GM12878 (cell line): ENCODE data around the gene TMED10. TPM values are rescaled to one million over a fixed set of nuclear protein-coding genes. Genes with fewer than 3 reads are reported as not detected.

ENCODE experiments used
- ATAC-seq: fragments of 200-7000 bp; cut with Tn5 transposase; 3 replicates; pipeline ENCODE4 v1.9.1; 2020; ENCODE audit warnings: mild to moderate bottlenecking, moderate library complexity
- BruUV-seq: library from RNA; stranded (reverse); fragments of 400-500 nt; replicated peaks from 2 replicates; lab custom pipeline; 2021; lab: Mats Ljungman, UMichigan
- CTCF ChIA-PET: fragments of 300-600 bp; sonication (Branson Sonifier 250); formaldehyde crosslinking; extraction: SDS; loops from one replicate; lab custom pipeline; 2021; ENCODE audit warnings: inconsistent platforms; lab: Yijun Ruan, JAX
- POLR2A ChIA-PET: fragments of 350-600 bp; formaldehyde crosslinking; extraction: SDS; loops from one replicate; lab custom pipeline; 2021; ENCODE audit warnings: inconsistent platforms; lab: Charles Lee
- RAD21 ChIA-PET: fragments of 300-600 bp; sonication (Branson Sonifier 250); formaldehyde crosslinking; loops from one replicate; lab custom pipeline; 2023; ENCODE audit warnings: antibody characterized with exemption; ENCODE audit not compliant: unreplicated experiment; lab: Charles Lee
- SMC1A ChIA-PET: fragments of 300-600 bp; sonication (Branson Sonifier 250); formaldehyde crosslinking; loops from one replicate; lab custom pipeline; 2023; ENCODE audit not compliant: unreplicated experiment, uncharacterized antibody; lab: Charles Lee
- DNase-seq: peaks from one replicate; pipeline ENCODE4 v3.0.0-alpha.2; 2011; ENCODE audit warnings: low read depth, low spot score
- FAIRE-seq: peaks from 3 replicates; lab custom pipeline; 2011; peaks lifted over from hg19 to GRCh38; lab: Jason Lieb, UNC
- H2AFZ ChIP-seq: 2 replicates; pipeline ENCODE4 v1.6.0; 2011; ENCODE audit warnings: low read depth, low read length, control low read depth; ENCODE audit not compliant: control insufficient read depth
- H3K27ac ChIP-seq: 2 replicates; pipeline ENCODE4 v1.5.1; 2011; ENCODE audit warnings: control low read depth; ENCODE audit not compliant: control insufficient read depth, insufficient read depth
- H3K27me3 ChIP-seq, 2 experiments: replicated peaks in 1 of 2; 2 replicates each; pipeline versions ENCODE4 v1.6.0 to v1.6.1; 2011; ENCODE audit warnings: low read length in 1 of 2; ENCODE audit not compliant: control insufficient read depth in 2 of 2, insufficient read depth in 2 of 2
- H3K36me3 ChIP-seq, 2 experiments: 2 replicates each; pipeline ENCODE4 v1.5.1; 2011; ENCODE audit warnings: low read length in 1 of 2; ENCODE audit not compliant: control insufficient read depth in 2 of 2, insufficient read depth in 2 of 2
- H3K4me1 ChIP-seq: 2 replicates; pipeline ENCODE4 v1.6.1; 2011; ENCODE audit warnings: mild to moderate bottlenecking, low read length, moderate library complexity, mixed read lengths; ENCODE audit not compliant: control insufficient read depth, insufficient read depth
- H3K4me2 ChIP-seq: 2 replicates; pipeline ENCODE4 v1.6.0; 2011; ENCODE audit warnings: control low read depth; ENCODE audit not compliant: control insufficient read depth, insufficient read depth
- H3K4me3 ChIP-seq: fragments of 200-600 bp; sonication (generic); 2 replicates; pipeline ENCODE4 v1.5.1; 2016
- H3K79me2 ChIP-seq: 2 replicates; pipeline ENCODE4 v1.6.0; 2011; ENCODE audit warnings: low read length; ENCODE audit not compliant: control insufficient read depth, insufficient read depth
- H3K9ac ChIP-seq: 2 replicates; pipeline ENCODE4 v1.8.0; 2011; ENCODE audit warnings: low read length, control low read depth, mixed read lengths; ENCODE audit not compliant: control insufficient read depth, insufficient read depth
- H3K9me3 ChIP-seq: replicated peaks from 3 replicates; pipeline ENCODE4 v1.5.1; 2011; ENCODE audit warnings: mild to moderate bottlenecking, low read length; ENCODE audit not compliant: control insufficient read depth, insufficient read depth
- H4K20me1 ChIP-seq: 2 replicates; pipeline ENCODE4 v1.6.0; 2011; ENCODE audit not compliant: control insufficient read depth, insufficient read depth
- MTA3 ChIP-seq: IDR thresholded peaks from 2 replicates; pipeline ENCODE4 v1.6.1; 2012; ENCODE audit warnings: low read length, inconsistent platforms, borderline replicate concordance
- POLR2AphosphoS2 ChIP-seq: IDR thresholded peaks from 2 replicates; pipeline ENCODE4 v1.6.1; 2011; ENCODE audit warnings: low read depth, mild to moderate bottlenecking, low read length, improper control_type of control experiment, moderate library complexity
- SREBF1 ChIP-seq: IDR thresholded peaks from 2 replicates; pipeline ENCODE4 v1.6.1; 2012; ENCODE audit warnings: mild to moderate bottlenecking, low read length
- SUZ12 ChIP-seq: fragments of 200-600 bp; sonication (generic); IDR thresholded peaks from one replicate; pipeline ENCODE4 v1.6.1; 2018; ENCODE audit warnings: antibody characterized with exemption, mild to moderate bottlenecking; ENCODE audit not compliant: unreplicated experiment
- TCF7 ChIP-seq: IDR thresholded peaks from 2 replicates; pipeline ENCODE4 v1.6.1; 2014; ENCODE audit warnings: antibody characterized with exemption, borderline replicate concordance
- YY1 ChIP-seq: IDR thresholded peaks from 2 replicates; pipeline ENCODE4 v1.6.1; 2011; ENCODE audit warnings: low read depth, mild to moderate bottlenecking, low read length
- WGBS: methylation state at CpG from one replicate; pipeline ENCODE4 v1.1.6; 2016; ENCODE audit warnings: low lambda C conversion rate; ENCODE audit not compliant: insufficient replicate concordance, insufficient coverage; ENCODE audit errors: missing lambda C conversion rate; 5-methylcytosine and 5-hydroxymethylcytosine counted together
- in situ Hi-C: fragments of 300-500 bp; cut with MboI; formaldehyde crosslinking; loops from 9 replicates; pipeline ENCODE4 v1.14.3; 2018; ENCODE audit warnings: mixed read lengths
- intact Hi-C: fragments of 100-400 bp; cut with micrococcal nuclease; formaldehyde crosslinking; loops from one replicate; pipeline ENCODE4 v1.14.2; 2022; ENCODE audit not compliant: unreplicated experiment
- polyA plus RNA-seq, 11 experiments: library from polyadenylated mRNA; depleted of rRNA in 4 of 11; unstranded in 6 of 11; stranded (reverse) in 5 of 11; fragments of >200 nt; fragmentation: Nextera tagmentation in 4 of 11; fragmentation: Illumina TruSeq in 1 of 11; extraction: Ambion mirVana in 4 of 11; extraction: Trizol in 1 of 11; gene quantifications; 1 replicate in 1 of 11; 2 replicates in 10 of 11; pipeline versions ENCODE4 v1.2.1 to v1.2.3, GENCODE V29; 2011 to 2016; ENCODE audit warnings: inconsistent platforms in 2 of 11, missing spikeins in 2 of 11, low read depth in 1 of 11
- total RNA-seq, 4 experiments: library from RNA; depleted of rRNA in 3 of 4; stranded (reverse); fragments of >200 nt in 3 of 4; fragmentation: Illumina TruSeq in 1 of 4; extraction: Trizol in 1 of 4; gene quantifications; 2 replicates each; pipeline versions ENCODE4 v1.2.1 to v1.2.3, GENCODE V29; 2013 to 2021
- TF ChIP-seq, protein P1 (sequence below): fragments of 450-650 bp; IDR thresholded peaks from 2 replicates; pipeline ENCODE4 v1.6.1; 2017; ENCODE audit warnings: mild to moderate bottlenecking, low read depth, inconsistent platforms; ENCODE audit not compliant: poor library complexity, severe bottlenecking

The TMED10 gene
- total and polyA plus RNA-seq, 10 of the 15 experiments (the other 5 are each of a cell fraction or from before 2014, with no cell fraction given) = 99.8 to 270 (median 180) TPM

DNA sequence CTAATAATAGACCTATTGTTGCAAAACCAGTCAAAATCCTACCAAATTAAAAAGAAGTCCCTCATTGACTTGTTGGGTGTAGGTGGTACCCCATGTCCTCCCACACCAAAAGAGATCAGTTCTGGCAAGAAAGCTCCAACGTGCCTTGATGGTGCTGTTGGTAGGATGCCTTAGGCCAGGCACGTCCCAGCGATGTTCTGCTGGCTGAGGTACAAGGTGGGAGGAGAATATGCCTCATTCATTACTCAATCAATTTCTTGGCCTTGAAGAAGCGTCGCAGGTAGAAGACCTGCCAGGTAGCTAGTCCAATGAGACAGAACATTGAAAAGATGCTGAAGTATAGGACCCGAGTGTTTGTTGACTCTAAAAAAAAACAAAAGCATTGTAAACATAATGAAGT is 41.8 kb downstream of the TMED10 start:
- Histone ChIP-seq H3K4me3 (no peak overlapping the region), H3K9me3 (no peaks in the 10 kb centered on the region), H4K20me1 (no peaks in the 10 kb centered on the region), H3K4me1 (peaks cover 15% of the 10 kb centered on the region), H3K79me2 (peaks cover 8% of the 10 kb centered on the region), H3K9ac (no peak overlapping the region), H3K36me3 (peaks cover 5 to 18% of the 10 kb centered on the region in 2 experiments), H3K4me2 (no peak overlapping the region), H2AFZ (no peak overlapping the region), H3K27me3 (no peaks in the 10 kb centered on the region), H3K27ac (no peak overlapping the region)
- ATAC-seq (no peak), DNase-seq (no peak), FAIRE-seq (no peak)
- POLR2A ChIA-PET = no interaction called here
- SMC1A ChIA-PET = interaction anchor here (0.7 to 5.3 kb wide), 10 partner anchors 15 to 171 kb away, joined by 3 to 23 read pairs (median 4); no protein-coding TSS in a partner anchor
- intact Hi-C loops (loop anchor here (5.0 to 10.0 kb wide), 5 partner anchors 98 to 520 kb away; no protein-coding TSS in a partner anchor), in situ Hi-C loops (loop anchor here (5.0 kb wide), 1 partner anchor 168 kb away; no protein-coding TSS in a partner anchor)
- 92% methylated on average over 6 of the region's 6 CpGs for WGBS
- CTCF ChIA-PET = interaction anchor here (0.8 to 11.5 kb wide), 3 partner anchors 9 to 320 kb away, joined by 3 to 227 read pairs (median 8); no protein-coding TSS in a partner anchor
- BruUV-seq = no TSS peak
- TF ChIP-seq SREBF1 (no peak), MTA3 (no peak), TCF7 (no peak), YY1 (no peak), SUZ12 (no peak), POLR2AphosphoS2 (no peak)
- TF ChIP-seq, protein P1, sequence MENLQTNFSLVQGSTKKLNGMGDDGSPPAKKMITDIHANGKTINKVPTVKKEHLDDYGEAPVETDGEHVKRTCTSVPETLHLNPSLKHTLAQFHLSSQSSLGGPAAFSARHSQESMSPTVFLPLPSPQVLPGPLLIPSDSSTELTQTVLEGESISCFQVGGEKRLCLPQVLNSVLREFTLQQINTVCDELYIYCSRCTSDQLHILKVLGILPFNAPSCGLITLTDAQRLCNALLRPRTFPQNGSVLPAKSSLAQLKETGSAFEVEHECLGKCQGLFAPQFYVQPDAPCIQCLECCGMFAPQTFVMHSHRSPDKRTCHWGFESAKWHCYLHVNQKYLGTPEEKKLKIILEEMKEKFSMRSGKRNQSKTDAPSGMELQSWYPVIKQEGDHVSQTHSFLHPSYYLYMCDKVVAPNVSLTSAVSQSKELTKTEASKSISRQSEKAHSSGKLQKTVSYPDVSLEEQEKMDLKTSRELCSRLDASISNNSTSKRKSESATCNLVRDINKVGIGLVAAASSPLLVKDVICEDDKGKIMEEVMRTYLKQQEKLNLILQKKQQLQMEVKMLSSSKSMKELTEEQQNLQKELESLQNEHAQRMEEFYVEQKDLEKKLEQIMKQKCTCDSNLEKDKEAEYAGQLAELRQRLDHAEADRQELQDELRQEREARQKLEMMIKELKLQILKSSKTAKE = no peak
- RAD21 ChIA-PET = interaction anchor here (0.6 to 2.4 kb wide), 4 partner anchors 80 to 169 kb away, joined by 3 to 11 read pairs (median 4); no protein-coding TSS in a partner anchor
